ENCODE measurements around the gene LYSMD4.
A peak's percentile ranks its signal among the peaks of the same experiment; 100 is the strongest.

The LYSMD4 gene

GRCh38 chr15:99722406-99722805 is 10.8 kb downstream of the LYSMD4 start:
- TF ChIP-seq CTCF (conservative IDR thresholded peaks at IDR 0.05; ENCODE audit: low read depth, low read length): no peak

GRCh38 chr15:99721896-99722295 is 11.3 kb downstream of the LYSMD4 start:
- DNase-seq (ENCODE audit: low read depth): no peak
- TF ChIP-seq CTCF (conservative IDR thresholded peaks at IDR 0.05; ENCODE audit: low read depth, low read length): no peak
- H3K4me3 ChIP-seq (ENCODE audit: low read depth, low read length): no peak overlapping the region

More at GRCh38 chr15:99722406-99722805, 10.8 kb downstream of the LYSMD4 start:
- no peak for DNase-seq (ENCODE audit: low read depth)
- no peak overlapping the region for H3K4me3 ChIP-seq (ENCODE audit: low read depth, low read length)

GRCh38 chr15:99721104-99721778 is 12.0 kb downstream of the LYSMD4 start:
- TF ChIP-seq CTCF (conservative IDR thresholded peaks at IDR 0.05; ENCODE audit: low read depth, low read length): no peak
- no peak for DNase-seq (ENCODE audit: low read depth)
- no peak overlapping the region for H3K4me3 ChIP-seq (ENCODE audit: low read depth, low read length)

GRCh38 chr15:99720533-99720932 is 12.7 kb downstream of the LYSMD4 start:
- no peak for DNase-seq (ENCODE audit: low read depth)
- no peak overlapping the region for H3K4me3 ChIP-seq (ENCODE audit: low read depth, low read length)
- no peak for TF ChIP-seq CTCF (conservative IDR thresholded peaks at IDR 0.05; ENCODE audit: low read depth, low read length)

GRCh38 chr15:99719096-99719541 is 14.1 kb downstream of the LYSMD4 start:
- peak; percentile 94 for DNase-seq (ENCODE audit: low read depth)
- no peak overlapping the region for H3K4me3 ChIP-seq (ENCODE audit: low read depth, low read length)
- TF ChIP-seq CTCF (conservative IDR thresholded peaks at IDR 0.05; ENCODE audit: low read depth, low read length): no peak

- DNase-seq (ENCODE audit: low read depth): no peak
- no peak for TF ChIP-seq CTCF (conservative IDR thresholded peaks at IDR 0.05; ENCODE audit: low read depth, low read length)
- no peak overlapping the region for H3K4me3 ChIP-seq (ENCODE audit: low read depth, low read length)
These were observed 14.8 kb downstream of the LYSMD4 start for GRCh38 chr15:99718421-99718820.
